Liver (tissue), 9 donors: ENCODE measurements around the gene GPAT3. TPM values are rescaled to one million over a fixed set of nuclear protein-coding genes. Genes with fewer than 3 reads are reported as not detected.

ENCODE experiments used
- DNase-seq: peaks from one replicate; pipeline ENCODE4 v3.0.0-alpha.2; 2017; ENCODE audit warnings: low spot score
- H3K27ac ChIP-seq, 2 donors: one replicate each; pipeline ENCODE4 v1.7.0; 2013; ENCODE audit warnings: inconsistent platforms in 2 of 2, low read length in 2 of 2, control low read depth in 1 of 2, low read depth in 1 of 2, mild to moderate bottlenecking in 1 of 2
- H3K27me3 ChIP-seq, 4 donors: one replicate each; pipeline versions ENCODE4 v1.6.1 to v1.7.0; 2013; ENCODE audit warnings: low read length in 3 of 4, inconsistent platforms in 1 of 4, mild to moderate bottlenecking in 1 of 4, moderate library complexity in 1 of 4; ENCODE audit not compliant: control insufficient read depth in 4 of 4, insufficient read depth in 4 of 4
- H3K36me3 ChIP-seq, 4 donors: one replicate each; pipeline versions ENCODE4 v1.6.1 to v1.7.0; 2013; ENCODE audit warnings: low read length in 3 of 4, mild to moderate bottlenecking in 3 of 4, low read depth in 1 of 4, moderate library complexity in 1 of 4; ENCODE audit not compliant: control insufficient read depth in 4 of 4, insufficient read depth in 3 of 4
- H3K4me1 ChIP-seq, 4 donors: one replicate each; pipeline versions ENCODE4 v1.6.1 to v1.7.0; 2013; ENCODE audit warnings: low read length in 3 of 4, mild to moderate bottlenecking in 3 of 4, moderate library complexity in 1 of 4; ENCODE audit not compliant: control insufficient read depth in 4 of 4, insufficient read depth in 4 of 4
- H3K4me3 ChIP-seq, 3 donors: one replicate each; pipeline versions ENCODE4 v1.6.1 to v1.7.0; 2013; ENCODE audit warnings: low read length in 3 of 3, control low read depth in 1 of 3, low read depth in 1 of 3, mild to moderate bottlenecking in 1 of 3
- H3K9ac ChIP-seq, 2 donors: one replicate each; pipeline ENCODE4 v1.7.0; 2013; ENCODE audit warnings: low read length in 2 of 2, mild to moderate bottlenecking in 2 of 2, moderate library complexity in 2 of 2, control low read depth in 1 of 2, low read depth in 1 of 2
- H3K9me3 ChIP-seq, 4 donors: one replicate each; pipeline versions ENCODE4 v1.6.1 to v1.7.0; 2013; ENCODE audit warnings: low read length in 3 of 4; ENCODE audit not compliant: control insufficient read depth in 4 of 4
- ATF3 ChIP-seq: IDR thresholded peaks from 2 replicates; pipeline ENCODE4 v1.6.1; 2016; ENCODE audit warnings: antibody characterized with exemption
- CTCF ChIP-seq: fragments of 150-350 bp; IDR thresholded peaks from 2 replicates; pipeline ENCODE4 v1.5.1; 2017; ENCODE audit warnings: improper control_type of control experiment, low read depth, low read length; ENCODE audit not compliant: missing input control
- EGR1 ChIP-seq, 2 donors: IDR thresholded peaks; 2 replicates each; pipeline ENCODE4 v1.6.1; 2016 to 2018; ENCODE audit warnings: antibody characterized with exemption in 2 of 2, low read depth in 2 of 2
- GABPA ChIP-seq, 2 donors: IDR thresholded peaks in 1 of 2; conservative IDR thresholded peaks in 1 of 2; 2 replicates each; pipeline ENCODE4 v1.6.1; 2016; ENCODE audit warnings: antibody characterized with exemption in 2 of 2, mild to moderate bottlenecking in 1 of 2, moderate library complexity in 1 of 2
- HNF4G ChIP-seq: IDR thresholded peaks from 2 replicates; pipeline ENCODE4 v1.6.1; 2016; ENCODE audit warnings: antibody characterized with exemption
- JUND ChIP-seq, 2 donors: IDR thresholded peaks; 2 replicates each; pipeline ENCODE4 v1.6.1; 2016; ENCODE audit warnings: antibody characterized with exemption in 2 of 2
- MAX ChIP-seq: IDR thresholded peaks from 2 replicates; pipeline ENCODE4 v1.6.1; 2016; ENCODE audit warnings: antibody characterized with exemption
- NR2F2 ChIP-seq: IDR thresholded peaks from 2 replicates; pipeline ENCODE4 v1.6.1; 2016; ENCODE audit warnings: antibody characterized with exemption
- RAD21 ChIP-seq, 2 donors: IDR thresholded peaks; 2 replicates each; pipeline ENCODE4 v1.6.1; 2016; ENCODE audit warnings: antibody characterized with exemption in 2 of 2, mild to moderate bottlenecking in 2 of 2
- REST ChIP-seq: IDR thresholded peaks from 2 replicates; pipeline ENCODE4 v1.6.1; 2016; ENCODE audit warnings: antibody characterized with exemption, mild to moderate bottlenecking
- SP1 ChIP-seq: IDR thresholded peaks from 2 replicates; pipeline ENCODE4 v1.6.1; 2018; ENCODE audit warnings: antibody characterized with exemption, mild to moderate bottlenecking
- TAF1 ChIP-seq: conservative IDR thresholded peaks from 2 replicates; pipeline ENCODE4 v1.6.1; 2016; ENCODE audit warnings: antibody characterized with exemption, mild to moderate bottlenecking
- YY1 ChIP-seq: IDR thresholded peaks from 2 replicates; pipeline ENCODE4 v1.6.1; 2016; ENCODE audit warnings: antibody characterized with exemption, mild to moderate bottlenecking
- ZBTB33 ChIP-seq: IDR thresholded peaks from 2 replicates; pipeline ENCODE4 v1.6.1; 2016; ENCODE audit warnings: antibody characterized with exemption
- WGBS: extraction: QIAGEN DNeasy Blood & Tissue Kit; methylation state at CpG from one replicate; pipeline ENCODE4 v1.1.7; 2013; 5-methylcytosine and 5-hydroxymethylcytosine counted together
- polyA plus RNA-seq, 2 donors: library from polyadenylated mRNA; stranded (reverse) in 1 of 2; unstranded in 1 of 2; fragments of 200-250 nt in 1 of 2; fragments of >200 nt in 1 of 2; fragmentation: Nextera tagmentation in 1 of 2; extraction: Ambion mirVana in 1 of 2; gene quantifications; one replicate each; pipeline versions ENCODE4 v1.2.1 to v1.2.3, GENCODE V29; 2013 to 2015
- total RNA-seq, 2 donors: library from RNA; depleted of rRNA; stranded (reverse); fragments of >200 nt; gene quantifications; one replicate each; pipeline ENCODE4 v1.2.3, GENCODE V29; 2014
- donor health status: healthy.
- donor health status: healthy.
- donor health status: healthy.
- donor health status: healthy.
- donor health status: healthy.

Gene GPAT3
- total and polyA plus RNA-seq, 4 donors, result 1.8 to 6.2 (median 4.5) TPM

- Histone ChIP-seq H3K9me3 (no peaks in the 10 kb centered on the region), H3K4me3 (no peak overlapping the region), H3K9ac (no peak overlapping the region), H3K27ac (no peak overlapping the region), H3K4me1 (no peaks in the 10 kb centered on the region), H3K36me3 (no peaks in the 10 kb centered on the region), H3K27me3 (no peaks in the 10 kb centered on the region)
- TF ChIP-seq YY1 (no peak), JUND (IDR thresholded peaks at IDR 0.05) (no peak), TAF1 (no peak), REST (no peak), GABPA (IDR thresholded peaks at IDR 0.05 in 1 of 2, conservative IDR thresholded peaks at IDR 0.05 in 1 of 2) (no peak), CTCF (no peak), MAX (no peak)
- no peak for DNase-seq
- 90% methylated on average over 4 of the region's 4 CpGs for WGBS
Observed at GRCh38 chr4:83591056-83591455, 55.1 kb downstream of the GPAT3 start.

GRCh38 chr4:83591730-83592129, 55.8 kb downstream of the GPAT3 start:
- WGBS, result 94% methylated on average over 1 of the region's 1 CpG
- H3K27ac ChIP-seq, result no peak overlapping the region

More at GRCh38 chr4:83591730-83592129, 55.8 kb downstream of the GPAT3 start:
- Histone ChIP-seq H3K9me3 (no peaks in the 10 kb centered on the region), H3K36me3 (no peaks in the 10 kb centered on the region), H3K4me1 (no peaks in the 10 kb centered on the region), H3K4me3 (no peak overlapping the region), H3K9ac (no peak overlapping the region), H3K27me3 (no peaks in the 10 kb centered on the region)
- no peak for DNase-seq
- TF ChIP-seq YY1, result no peak
- TF ChIP-seq TAF1, result no peak
- no peak for TF ChIP-seq ATF3
- no peak for TF ChIP-seq ZBTB33
- no peak for TF ChIP-seq SP1
- no peak for TF ChIP-seq HNF4G
- TF ChIP-seq NR2F2, result no peak
- no peak for TF ChIP-seq EGR1 (IDR thresholded peaks at IDR 0.05; ENCODE audit: low read depth in 2 of 2)
- TF ChIP-seq RAD21 (IDR thresholded peaks at IDR 0.05), result no peak
- no peak for TF ChIP-seq JUND (IDR thresholded peaks at IDR 0.05)
- TF ChIP-seq CTCF, result no peak
